Measurements from ENCODE around the gene ST3GAL5. TPM values are rescaled to one million over a fixed set of nuclear protein-coding genes. Genes with fewer than 3 reads are reported as not detected.

The ST3GAL5 gene
- total RNA-seq (2021; fragmentation: NEBNext Ultra II Directional; extraction: Animal tissue kit (Norgen Biotek cat#: 25700)) = 3.0 and 4.5 TPM in 2 replicates
- 1.6 and 1.9 TPM in 2 replicates for polyA plus RNA-seq (2011; rRNA removed)
- polyA plus RNA-seq (2011; cell fraction: cytosol; rRNA removed) = 2.4 TPM
- polyA plus RNA-seq (2011; cell fraction: nucleus; rRNA removed) = 1.8 TPM
- polyA plus RNA-seq (2012, experiment 1 of 2) = 2.3 to 3.2 TPM (median 2.6 TPM) in 4 replicates
- 1.3 TPM for polyA plus RNA-seq (2012, experiment 2 of 2)
- 3.6 TPM for polyA plus RNA-seq (2013, experiment 1 of 2)
- 3.3 TPM for polyA plus RNA-seq (2013, experiment 2 of 2)
- 4.4 and 6.3 TPM in 2 replicates for polyA minus RNA-seq (2011; rRNA and poly(A)+ RNA removed)
- 2.9 TPM for polyA minus RNA-seq (2011; cell fraction: cytosol; rRNA and poly(A)+ RNA removed)
- polyA minus RNA-seq (2011; cell fraction: nucleus; rRNA and poly(A)+ RNA removed) = 8.2 TPM
- long read RNA-seq, experiment 1, full-length matches to known transcripts = 1 of 1 reads
- long read RNA-seq, experiment 1, partial matches to known transcripts = 0 of 1 reads
- long read RNA-seq, experiment 1, other reads (novel, unspliced or antisense) = 0 of 1 reads
- long read RNA-seq, experiment 2, full-length matches to known transcripts = 1 of 1 reads
- long read RNA-seq, experiment 2, partial matches to known transcripts = 0 of 1 reads
- long read RNA-seq, experiment 2, other reads (novel, unspliced or antisense) = 0 of 1 reads

- no peaks in the 10 kb centered on the region for H3K79me1 ChIP-seq (ENCODE audit: low read depth, low read length)
- FAIRE-seq (no peak), DNase-seq (ENCODE audit: low read depth in 1 of 2, low spot score in 2 of 2) (peak; percentile 49 to 94)
- H3K9ac ChIP-seq (replicated peaks in 1 of 4; ENCODE audit: extremely low read depth in 1 of 4, low read depth in 3 of 4, low read length in 3 of 4) = peak within 1 kb of the TSS; percentile 24 to 78 (median 46)
- peaks cover 5 to 8% (median 6%) of the 10 kb centered on the region in 4 experiments for H3K4me1 ChIP-seq (replicated peaks in 1 of 4; ENCODE audit: control insufficient read depth in 3 of 4, insufficient read depth in 4 of 4, low read length in 3 of 4)
- no peak within 1 kb of the TSS for H3K14ac ChIP-seq (ENCODE audit: insufficient read length)
- H3K79me2 ChIP-seq (ENCODE audit: control insufficient read depth in 1 of 2, insufficient read depth in 2 of 2, low read length in 2 of 2) = no peaks in the 10 kb centered on the region
- no peak within 1 kb of the TSS for H4K91ac ChIP-seq (replicated peaks; ENCODE audit: insufficient read length, low read length)
- peak within 1 kb of the TSS; percentile 87 for H2AFZ ChIP-seq (ENCODE audit: low read length)
- no peak within 1 kb of the TSS for H3K23ac ChIP-seq (ENCODE audit: insufficient read length)
- peak within 1 kb of the TSS; percentile 80 to 90 for H3K4me2 ChIP-seq (ENCODE audit: insufficient read depth in 1 of 2, low read depth in 2 of 2, low read length in 2 of 2)
- POLR2A ChIA-PET (ENCODE audit: partially characterized antibody) = interaction anchor here (1.1 to 1.4 kb wide), 2 partner anchors 15 to 133 kb away, joined by 3 to 4 read pairs; no protein-coding TSS in a partner anchor
- no peak within 1 kb of the TSS; the same call in 1 of the 2 replicates for H4K8ac ChIP-seq (ENCODE audit: extremely low read depth, insufficient read depth, low read length)
- peaks cover 10% of the 10 kb centered on the region; the same call in 1 of the 2 replicates for H3K23me2 ChIP-seq (ENCODE audit: low read depth, low read length)
- H3K27ac ChIP-seq (ENCODE audit: low read depth, low read length) = no peak within 1 kb of the TSS
- H3K27me3 ChIP-seq (replicated peaks in 1 of 4; ENCODE audit: control insufficient read depth in 3 of 4, extremely low read depth in 1 of 4, insufficient read depth in 3 of 4, low read length in 3 of 4) = peaks cover 0 to 19% (median 13%) of the 10 kb centered on the region in 4 experiments; a peak in 6 of 7 replicates
- H2BK120ac ChIP-seq (replicated peaks; ENCODE audit: low read depth, low read length) = no peak within 1 kb of the TSS
- H3K4me3 ChIP-seq (ENCODE audit: extremely low read depth in 1 of 4, insufficient read depth in 2 of 4, low read depth in 3 of 4, low read length in 4 of 4) = peak within 1 kb of the TSS; percentile 53 to 88 (median 76)
- no peak within 1 kb of the TSS for H3K18ac ChIP-seq (ENCODE audit: extremely low read depth, low read length)
- H2BK20ac ChIP-seq (ENCODE audit: low read length) = no peak within 1 kb of the TSS
- CTCF ChIA-PET (ENCODE audit: partially characterized antibody) = interaction anchor here (0.7 to 3.9 kb wide), 26 partner anchors 8 to 189 kb away, joined by 3 to 19 read pairs (median 4); no protein-coding TSS in a partner anchor
- no peaks in the 10 kb centered on the region for H3K9me3 ChIP-seq (ENCODE audit: insufficient read depth in 2 of 2, low read depth in 1 of 2, low read length in 1 of 2)
- no peak within 1 kb of the TSS for H2BK12ac ChIP-seq (ENCODE audit: low read depth, low read length)
- H4K20me1 ChIP-seq (replicated peaks in 1 of 2; ENCODE audit: control insufficient read depth in 1 of 2, insufficient read depth in 2 of 2, low read length in 2 of 2) = peaks cover 0 to 3% of the 10 kb centered on the region in 2 experiments
- no peak within 1 kb of the TSS for H4K5ac ChIP-seq (ENCODE audit: insufficient read length, low read depth, low read length)
- peak within 1 kb of the TSS; percentile 62; the same call in 1 of the 2 replicates for H2BK5ac ChIP-seq (ENCODE audit: low read depth, low read length)
- WGBS, 2 experiments (ENCODE audit: extremely low coverage in 1 of 2, insufficient coverage in 1 of 2, insufficient read length in 1 of 2, insufficient replicate concordance in 2 of 2, low coverage in 1 of 2, low lambda C conversion rate in 2 of 2, missing lambda C conversion rate in 1 of 2) = 3% methylated on average over 44 of the region's 94 CpGs; no CpG with 5 or more reads in 1 of the 2 experiments
- no peak within 1 kb of the TSS for H2AK5ac ChIP-seq (ENCODE audit: low read depth, low read length)
- H3K4ac ChIP-seq (replicated peaks; ENCODE audit: insufficient read length, low read depth, low read length) = no peak within 1 kb of the TSS
- no peaks in the 10 kb centered on the region for H3K36me3 ChIP-seq (ENCODE audit: control insufficient read depth in 2 of 4, insufficient read depth in 4 of 4, low read length in 3 of 4)
- H3K56ac ChIP-seq (replicated peaks; ENCODE audit: insufficient read length, low read depth, low read length) = no peak within 1 kb of the TSS
- H2BK15ac ChIP-seq (ENCODE audit: low read length) = no peak within 1 kb of the TSS
- TF ChIP-seq FOSL1 (IDR thresholded peaks at IDR 0.05; ENCODE audit: insufficient read depth, low read depth, low read length) (peak; percentile 60; the same call in 1 of the 2 replicates), BCL11A (IDR thresholded peaks at IDR 0.05; ENCODE audit: low read depth in 2 of 2, low read length in 2 of 2) (no peak), SP1 (IDR thresholded peaks at IDR 0.05; ENCODE audit: low read depth, low read length) (no peak), EGR1 (IDR thresholded peaks at IDR 0.05; ENCODE audit: borderline replicate concordance, low read depth, low read length) (peak; percentile 95; the same call in 1 of the 2 replicates), TBP (IDR thresholded peaks at IDR 0.05; ENCODE audit: low read depth, low read length) (no peak), TEAD4 (IDR thresholded peaks at IDR 0.05; ENCODE audit: low read depth, low read length) (no peak), CHD1 (IDR thresholded peaks at IDR 0.05; ENCODE audit: low read depth, low read length) (no peak), RBBP5 (IDR thresholded peaks at IDR 0.05; ENCODE audit: borderline replicate concordance, low read depth, low read length) (0 out of 2 replicates have a peak, but pooled peaks have one; percentile 17)
Measured at GRCh38 chr2:85888684-85889626, at the start of gene ST3GAL5. ST3GAL5 (minus strand) TSS chr2:85888990; CDS start chr2:85888905, 85 bp downstream.

Measured in H1 (cell line).